GM21529 (cell line): ENCODE results near the gene DERA.
"Not testable (repeated sequence)": the region's sequence is repeated elsewhere in the genome, so short reads cannot be mapped to it uniquely, and the experiment has no call there.

Experiments used
- ATAC-seq: cut with Tn5 transposase; IDR thresholded peaks from one replicate; pipeline ENCODE4 v1.9.1; 2021; ENCODE audit not compliant: unreplicated experiment

The DERA gene

GRCh38 chr12:15899282-15899870, 11.8 kb upstream of the DERA start:
- ATAC-seq = peak; percentile 72

- ATAC-seq = no peak
These were observed 6.7 kb upstream of the DERA start for GRCh38 chr12:15904378-15904920.

GRCh38 chr12:15910468-15910863, 666 bp upstream of the DERA start:
- ATAC-seq = no peak

DNA sequence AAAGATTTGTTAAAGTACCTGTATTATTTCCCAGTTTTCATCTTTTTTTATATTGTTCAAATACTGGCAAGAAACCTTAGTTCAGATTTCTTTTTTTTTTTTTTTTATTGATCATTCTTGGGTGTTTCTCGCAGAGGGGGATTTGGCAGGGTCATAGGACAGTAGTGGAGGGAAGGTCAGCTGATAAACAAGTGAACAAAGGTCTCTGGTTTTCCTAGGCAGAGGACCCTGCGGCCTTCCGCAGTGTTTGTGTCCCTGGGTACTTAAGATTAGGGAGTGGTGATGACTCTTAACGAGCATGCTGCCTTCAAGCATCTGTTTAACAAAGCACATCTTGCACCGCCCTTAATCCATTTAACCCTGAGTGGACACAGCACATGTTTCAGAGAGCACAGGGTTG, 799 bp downstream of the DERA start:
- ATAC-seq = not testable (repeated sequence)

DNA sequence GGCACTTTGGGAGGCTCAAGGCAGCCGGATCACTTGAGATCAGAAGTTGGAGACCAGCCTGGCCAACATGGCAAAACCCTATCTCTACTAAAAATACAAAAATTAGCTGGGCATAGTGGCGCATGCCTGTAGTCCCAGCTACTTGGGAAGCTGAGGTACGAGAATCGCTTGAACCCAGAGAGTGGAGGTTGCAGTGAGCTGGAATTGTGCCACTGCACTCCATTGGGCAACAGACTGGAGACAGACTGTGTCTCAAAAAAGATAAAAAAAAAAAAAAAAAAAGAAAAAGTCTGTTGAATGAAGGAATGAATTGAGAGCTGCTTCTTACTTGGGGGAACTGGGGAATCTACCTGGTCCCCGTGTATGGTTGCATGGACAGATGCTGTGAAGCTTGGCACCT, 3.0 kb downstream of the DERA start:
- not testable (repeated sequence) for ATAC-seq

- ATAC-seq = no peak
These were observed 6.9 kb downstream of the DERA start for GRCh38 chr12:15918066-15918465.

- ATAC-seq = no peak
These were observed 8.3 kb downstream of the DERA start for GRCh38 chr12:15919418-15919817.

DNA sequence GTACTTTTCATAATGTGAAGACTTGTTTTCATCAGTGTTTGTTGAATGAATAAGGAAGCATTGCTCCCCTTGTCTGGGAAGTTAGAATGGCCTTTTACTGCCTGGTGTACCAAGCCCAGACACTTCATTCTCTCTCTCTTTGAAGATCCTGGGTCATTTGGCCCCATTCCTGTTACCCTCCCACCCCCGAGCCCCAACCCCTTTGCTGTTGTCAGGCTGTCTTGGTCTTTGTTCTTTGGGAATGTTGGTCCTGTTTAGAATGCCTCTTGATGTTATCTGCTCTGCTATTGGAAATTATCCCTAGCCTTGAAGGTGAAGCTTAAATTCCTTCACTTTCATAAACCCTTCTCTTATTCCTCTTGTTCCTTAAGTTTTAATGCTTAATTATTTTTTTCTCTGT, 13.8 kb downstream of the DERA start:
- no peak for ATAC-seq

DNA sequence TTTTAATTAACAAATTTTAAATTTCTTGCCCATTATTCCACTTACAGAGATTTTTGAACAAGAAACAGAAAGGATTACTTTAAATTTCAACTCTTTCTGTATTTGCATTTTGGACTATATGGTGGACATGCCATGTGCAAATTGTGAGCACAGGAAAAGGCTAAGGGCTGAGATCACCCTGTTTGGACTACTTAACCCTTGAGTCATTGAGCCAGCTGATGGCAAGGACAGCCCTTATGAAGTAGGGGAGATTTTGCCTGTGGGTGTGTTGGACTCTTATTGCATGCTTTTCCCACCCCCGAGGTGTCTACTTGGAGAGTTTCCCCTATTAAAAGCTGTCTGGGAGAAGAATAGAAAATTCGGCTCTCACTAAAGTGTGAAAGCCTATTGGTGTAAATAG, 17.2 kb downstream of the DERA start:
- no peak for ATAC-seq

DNA sequence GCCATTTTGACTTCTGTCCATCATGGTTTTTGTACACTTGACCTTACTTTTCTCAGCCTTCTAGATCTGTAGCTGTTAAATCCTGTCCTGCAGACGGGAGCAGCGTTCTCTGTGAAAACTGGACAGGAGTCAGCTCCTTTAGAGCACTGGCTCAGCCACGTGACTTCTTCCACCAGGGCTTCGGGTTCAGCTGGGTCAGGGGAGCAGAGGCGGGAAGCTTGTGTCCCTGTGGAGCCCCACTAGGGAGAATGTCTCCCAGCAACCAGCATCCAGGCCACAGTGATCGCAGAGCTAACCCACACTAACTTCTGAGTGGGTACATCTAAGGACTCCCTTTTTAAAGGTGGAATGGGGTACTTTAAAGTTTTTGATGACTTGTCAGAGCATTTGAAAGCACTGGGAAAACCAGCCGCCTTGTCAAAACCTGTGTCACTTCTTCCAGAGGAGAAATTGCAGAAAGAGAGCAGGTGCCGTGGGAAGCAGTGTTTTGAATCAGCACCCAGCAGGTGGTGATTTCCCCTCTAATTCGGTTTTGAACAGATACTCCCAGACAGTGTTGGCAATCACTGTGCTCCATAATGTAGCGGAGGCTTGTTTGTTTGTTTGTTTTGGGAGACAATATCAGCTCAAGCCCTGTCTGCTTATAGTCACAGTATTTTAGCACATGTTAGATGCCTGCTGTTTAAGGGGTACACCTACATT, 17.9 kb downstream of the DERA start:
- no peak for ATAC-seq

DNA sequence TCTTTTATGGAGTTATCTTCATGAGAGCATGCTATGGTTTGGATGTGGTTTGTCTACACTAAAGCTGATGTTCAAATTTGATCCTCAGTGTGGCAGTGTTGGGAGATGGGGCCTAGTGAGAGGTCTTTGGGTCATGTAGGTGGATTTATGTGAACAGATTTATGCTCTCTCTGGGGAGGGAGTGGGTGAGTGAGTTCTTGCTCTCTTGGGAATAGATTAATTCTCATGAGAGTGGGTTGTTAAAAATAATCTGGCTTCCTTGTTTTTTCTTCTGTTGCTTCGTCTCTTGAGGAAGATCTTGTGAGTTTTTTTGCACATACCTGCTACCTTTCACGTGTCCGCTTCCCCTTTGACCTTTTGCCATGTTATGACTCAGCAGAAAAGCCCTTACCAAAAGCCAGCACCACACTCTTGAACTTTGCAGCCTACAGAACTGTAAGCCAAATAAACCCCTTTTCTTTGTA, 20.5 kb downstream of the DERA start:
- peak; percentile 53 for ATAC-seq

DNA sequence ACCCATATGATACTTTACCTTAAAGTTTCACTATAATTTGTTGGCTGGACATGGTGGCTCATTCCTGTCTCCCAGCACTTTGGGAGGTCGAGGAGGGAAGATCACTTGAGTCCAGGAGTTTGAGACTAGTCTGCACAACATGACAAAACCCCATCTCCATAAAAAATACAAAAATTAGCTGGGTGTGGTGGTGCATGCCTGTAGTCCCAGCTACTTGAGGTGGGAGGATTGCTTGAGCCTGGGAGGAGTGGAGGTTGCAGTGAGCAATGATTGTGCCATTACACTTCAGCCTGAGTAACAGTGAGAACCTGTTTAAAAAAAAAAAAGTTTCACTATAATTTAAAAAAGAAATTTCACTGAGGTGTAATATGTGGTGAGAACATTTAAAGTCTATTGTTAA, 21.2 kb downstream of the DERA start:
- no peak for ATAC-seq

DNA sequence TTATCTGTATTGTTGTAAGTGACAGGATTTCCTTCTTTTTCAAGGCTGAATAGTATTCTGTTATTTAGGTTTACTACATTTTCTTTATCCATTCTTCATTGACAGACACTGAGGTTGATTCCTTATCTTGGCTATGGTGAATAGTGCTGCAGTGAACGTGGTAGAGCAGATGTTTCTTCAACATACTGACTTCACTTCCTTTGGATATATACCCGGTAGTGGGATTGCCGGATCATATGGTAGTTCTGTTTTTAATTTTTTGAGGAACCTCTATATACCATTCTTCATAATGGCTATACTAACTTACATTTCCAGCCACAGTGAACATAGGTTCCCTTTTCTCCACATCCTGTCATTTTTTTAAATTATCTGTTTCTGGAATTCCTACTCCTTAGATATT, 21.8 kb downstream of the DERA start:
- ATAC-seq = no peak

DNA sequence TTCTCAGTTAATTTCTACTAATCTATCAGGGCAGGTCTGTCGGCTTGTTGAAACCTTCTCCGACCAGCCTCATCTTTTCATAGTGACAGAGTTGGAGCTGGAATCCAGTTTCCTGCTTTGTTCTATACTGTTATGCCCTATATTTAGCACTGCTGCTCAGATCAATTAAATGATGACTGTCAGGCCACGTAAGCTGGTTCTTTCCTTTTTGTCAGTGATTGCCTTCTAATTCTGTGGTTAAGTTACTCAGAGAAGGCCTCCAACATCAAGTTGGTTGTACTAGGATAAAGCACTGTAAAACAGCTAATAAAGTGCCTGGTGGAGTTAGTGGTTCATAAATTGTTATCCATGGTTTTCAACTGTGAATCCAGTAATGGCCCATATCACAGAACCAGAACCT, 22.6 kb downstream of the DERA start:
- no peak for ATAC-seq

GRCh38 chr12:15936751-15937150, 25.6 kb downstream of the DERA start:
- ATAC-seq = no peak

- ATAC-seq = no peak
These were observed 26.8 kb downstream of the DERA start for GRCh38 chr12:15937902-15938301.

DNA sequence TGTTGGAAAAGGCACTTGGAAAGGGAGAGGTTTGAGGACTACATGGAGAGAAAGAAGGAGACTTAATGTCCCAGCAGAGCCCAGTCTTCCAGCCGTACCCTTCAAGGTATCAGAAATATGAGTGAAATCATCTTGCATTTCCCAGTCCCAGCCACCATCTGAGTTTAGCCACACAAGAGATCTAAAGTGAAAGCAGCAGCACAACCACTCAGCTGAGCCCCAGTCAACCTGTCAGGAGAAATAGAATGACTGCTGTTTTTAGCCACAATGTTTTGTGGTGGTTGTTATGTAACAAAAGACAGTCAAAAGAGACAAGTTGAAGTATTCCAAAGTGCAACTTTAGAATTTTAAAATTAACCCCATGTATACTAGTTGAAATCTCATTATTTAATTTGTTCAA, 28.0 kb downstream of the DERA start:
- ATAC-seq = no peak

- ATAC-seq = no peak
These were observed 31.3 kb downstream of the DERA start for GRCh38 chr12:15942475-15942874.

DNA sequence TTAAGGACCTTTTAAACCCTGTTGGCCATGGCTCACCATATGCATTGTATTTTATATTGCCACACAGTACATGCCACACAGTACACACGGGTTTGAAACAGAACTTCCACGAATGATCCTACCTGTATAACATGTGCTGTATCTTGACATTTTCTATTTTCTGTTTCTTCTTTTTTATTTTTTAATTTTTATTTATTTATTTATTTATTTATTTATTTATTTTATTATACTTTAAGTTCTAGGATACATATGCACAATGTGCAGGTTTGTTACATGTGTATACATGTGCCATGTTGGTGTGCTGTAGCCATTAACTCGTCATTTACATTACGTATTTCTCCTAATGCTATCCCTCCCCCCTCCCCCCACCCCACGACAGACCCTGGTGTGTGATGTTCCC, 32.4 kb downstream of the DERA start:
- not testable (repeated sequence) for ATAC-seq

DNA sequence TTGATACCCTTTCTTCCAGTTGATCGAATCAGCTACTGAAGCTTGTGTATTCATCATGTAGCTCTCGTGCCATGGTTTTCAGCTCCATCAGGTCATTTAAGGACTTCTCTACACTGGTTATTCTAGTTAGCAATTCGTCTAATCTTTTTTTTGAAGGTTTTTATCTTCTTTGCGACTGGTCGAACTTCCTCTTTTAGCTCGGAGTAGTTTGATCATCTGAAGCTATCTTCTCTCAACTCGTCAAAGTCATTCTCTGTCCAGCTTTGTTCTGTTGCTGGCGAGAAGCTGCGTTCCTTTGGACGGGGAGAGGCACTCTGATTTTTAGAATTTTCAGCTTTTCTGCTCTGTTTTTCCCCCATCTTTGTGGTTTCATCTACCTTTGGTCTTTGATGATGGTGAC, 37.3 kb downstream of the DERA start:
- ATAC-seq = not testable (repeated sequence)

- no peak for ATAC-seq
These were observed 44.1 kb downstream of the DERA start for GRCh38 chr12:15955281-15955680.

DNA sequence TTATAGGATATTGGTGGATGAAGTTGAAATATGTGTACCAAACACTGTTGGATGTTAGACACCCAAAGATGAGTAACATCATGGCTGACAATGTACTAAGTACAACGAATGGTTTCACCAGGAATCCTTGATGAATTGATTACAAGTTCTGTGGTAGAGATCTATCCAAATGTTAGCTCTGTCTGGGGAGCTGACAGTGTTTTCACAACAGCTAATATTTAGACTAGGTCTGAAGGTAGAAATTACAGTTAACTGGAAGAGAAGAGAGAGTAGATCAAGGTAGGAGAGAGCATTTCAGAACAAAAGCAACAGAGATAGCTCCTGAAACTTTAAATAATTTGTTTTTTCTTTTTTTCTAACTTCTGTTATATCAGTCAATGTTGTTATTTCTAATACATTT, 44.9 kb downstream of the DERA start:
- no peak for ATAC-seq
